ENCODE data around the gene SMCHD1. TPM values are rescaled to one million over a fixed set of nuclear protein-coding genes. Genes with fewer than 3 reads are reported as not detected.

The SMCHD1 gene
- total RNA-seq, 1 experiment from 2014 or later, result 61.0 TPM

- Histone ChIP-seq H3K4me3 (ENCODE audit: low read length) (no peak overlapping the region), H3K79me2 (ENCODE audit: low read length) (no peaks in the 10 kb centered on the region), H4K20me1 (ENCODE audit: low read length) (no peaks in the 10 kb centered on the region), H3F3A (ENCODE audit: low read length, unreplicated experiment) (no peaks in the 10 kb centered on the region), H3K27ac (ENCODE audit: low read length) (peak overlapping the region; percentile 0; the same call in 1 of the 2 replicates), H3K36me3 (ENCODE audit: low read depth, low read length) (peaks cover 57% of the 10 kb centered on the region), H3K9me2 (replicated peaks; ENCODE audit: low read length) (no peaks in the 10 kb centered on the region), H3K9ac (ENCODE audit: low read length) (no peak overlapping the region), H3K4me1 (ENCODE audit: insufficient read depth, low read length) (no peaks in the 10 kb centered on the region), H3K27me3 (ENCODE audit: low read length) (no peaks in the 10 kb centered on the region), H2AFZ (ENCODE audit: low read length) (no peak overlapping the region), H3K9me3 (ENCODE audit: low read length) (no peaks in the 10 kb centered on the region), H3K4me2 (ENCODE audit: low read length) (no peak overlapping the region)
- intact Hi-C loops (cut with micrococcal nuclease), result no loop called here
- POLR2A ChIA-PET (ENCODE audit: unreplicated experiment), result no interaction called here
- TF ChIP-seq CTCF (conservative IDR thresholded peaks at IDR 0.05; ENCODE audit: low read depth, low read length) (no peak), EZH2 (IDR thresholded peaks at IDR 0.05; ENCODE audit: low read length, unreplicated experiment) (no peak), EZH2phosphoT487 (IDR thresholded peaks at IDR 0.05; ENCODE audit: borderline replicate concordance, low read length) (no peak)
- ATAC-seq, result no peak
- BruUV-seq (replicated peaks), result no TSS peak
- DNase-seq, result peak; percentile 31
- CTCF ChIA-PET, result interaction anchor here (0.5 to 1.0 kb wide), 2 partner anchors 10 to 550 kb away, joined by 3 read pairs; no protein-coding TSS in a partner anchor
Measured at GRCh38 chr18:2776601-2777000, 121.1 kb downstream of the SMCHD1 start.

- Histone ChIP-seq H3K9me3 (ENCODE audit: low read length) (no peaks in the 10 kb centered on the region), H3K27me3 (ENCODE audit: low read length) (no peaks in the 10 kb centered on the region), H3K27ac (ENCODE audit: low read length) (no peak overlapping the region), H3K9me2 (replicated peaks; ENCODE audit: low read length) (no peaks in the 10 kb centered on the region), H2AFZ (ENCODE audit: low read length) (no peak overlapping the region), H3K9ac (ENCODE audit: low read length) (no peak overlapping the region), H3K4me2 (ENCODE audit: low read length) (no peak overlapping the region), H3F3A (ENCODE audit: low read length, unreplicated experiment) (no peaks in the 10 kb centered on the region), H3K36me3 (ENCODE audit: low read depth, low read length) (peaks cover 56% of the 10 kb centered on the region; the same call in 1 of the 2 replicates), H3K4me3 (ENCODE audit: low read length) (no peak overlapping the region), H3K4me1 (ENCODE audit: insufficient read depth, low read length) (no peaks in the 10 kb centered on the region), H4K20me1 (ENCODE audit: low read length) (no peaks in the 10 kb centered on the region), H3K79me2 (ENCODE audit: low read length) (no peaks in the 10 kb centered on the region)
- DNase-seq (no peak), ATAC-seq (no peak)
- ChIA-PET CTCF (interaction anchor here (1.0 kb wide), 1 partner anchor 11 kb away, joined by 3 read pairs; no protein-coding TSS in a partner anchor), POLR2A (ENCODE audit: unreplicated experiment) (no interaction called here)
- intact Hi-C loops (cut with micrococcal nuclease), result no loop called here
- no TSS peak for BruUV-seq (replicated peaks)
- TF ChIP-seq EZH2phosphoT487 (IDR thresholded peaks at IDR 0.05; ENCODE audit: borderline replicate concordance, low read length) (no peak), EZH2 (IDR thresholded peaks at IDR 0.05; ENCODE audit: low read length, unreplicated experiment) (no peak), CTCF (conservative IDR thresholded peaks at IDR 0.05; ENCODE audit: low read depth, low read length) (no peak)
Measured at GRCh38 chr18:2777241-2777640, 121.7 kb downstream of the SMCHD1 start.

- no peak overlapping the region for H3K9ac ChIP-seq (ENCODE audit: low read length)
- TF ChIP-seq CTCF (conservative IDR thresholded peaks at IDR 0.05; ENCODE audit: low read depth, low read length), result no peak
- no peak for TF ChIP-seq EZH2phosphoT487 (IDR thresholded peaks at IDR 0.05; ENCODE audit: borderline replicate concordance, low read length)
- TF ChIP-seq EZH2 (IDR thresholded peaks at IDR 0.05; ENCODE audit: low read length, unreplicated experiment), result no peak
- no peaks in the 10 kb centered on the region for H4K20me1 ChIP-seq (ENCODE audit: low read length)
- POLR2A ChIA-PET (ENCODE audit: unreplicated experiment), result interaction anchor here (0.6 kb wide), 1 partner anchor 93 kb away, joined by 3 read pairs; no protein-coding TSS in a partner anchor
- no peak overlapping the region for H3K4me2 ChIP-seq (ENCODE audit: low read length)
- no TSS peak for BruUV-seq (replicated peaks)
- no peak for DNase-seq
- no peaks in the 10 kb centered on the region for H3K79me2 ChIP-seq (ENCODE audit: low read length)
- no peak overlapping the region for H3K4me3 ChIP-seq (ENCODE audit: low read length)
- H3K36me3 ChIP-seq (ENCODE audit: low read depth, low read length), result peaks cover 41% of the 10 kb centered on the region
- no peak overlapping the region for H3K27ac ChIP-seq (ENCODE audit: low read length)
- H3K27me3 ChIP-seq (ENCODE audit: low read length), result no peaks in the 10 kb centered on the region
- no peaks in the 10 kb centered on the region for H3K9me2 ChIP-seq (replicated peaks; ENCODE audit: low read length)
- no peaks in the 10 kb centered on the region for H3K9me3 ChIP-seq (ENCODE audit: low read length)
- H2AFZ ChIP-seq (ENCODE audit: low read length), result no peak overlapping the region
- intact Hi-C loops (cut with micrococcal nuclease), result no loop called here
- H3F3A ChIP-seq (ENCODE audit: low read length, unreplicated experiment), result no peaks in the 10 kb centered on the region
- CTCF ChIA-PET, result no interaction called here
- H3K4me1 ChIP-seq (ENCODE audit: insufficient read depth, low read length), result no peaks in the 10 kb centered on the region
- no peak for ATAC-seq
Measured at GRCh38 chr18:2780750-2781149, 125.2 kb downstream of the SMCHD1 start.
